A549 (cell line): ENCODE results near the gene MTCL1.
A peak's percentile ranks its signal among the peaks of the same experiment; 100 is the strongest.

Experiments used
- CBX2 ChIP-seq: fragments of 200-600 bp; sonication (generic); IDR thresholded peaks from 2 replicates; pipeline ENCODE4 v1.6.1; 2016; ENCODE audit warnings: low read depth, mild to moderate bottlenecking, borderline replicate concordance
- CTCF ChIP-seq: fragments of >200 bp; sonication (Bioruptor Twin); formaldehyde crosslinking; IDR thresholded peaks from 3 replicates; pipeline ENCODE4 v1.5.1; 2016
- EP300 ChIP-seq, 2 experiments: fragments of >200 bp; sonication (Bioruptor Twin); formaldehyde crosslinking; IDR thresholded peaks; 2 replicates in 1 of 2; 3 replicates in 1 of 2; pipeline ENCODE4 v1.6.1; 2016 to 2017
- FOSL2 ChIP-seq, 2 experiments: fragments of 450-650 bp in 1 of 2; fragments of >200 bp in 1 of 2; sonication (Bioruptor Twin) in 1 of 2; formaldehyde crosslinking; IDR thresholded peaks; 2 replicates each; pipeline versions ENCODE4 v1.5.0 to v1.6.1; 2016 to 2020; ENCODE audit warnings: mild to moderate bottlenecking in 1 of 2, moderate library complexity in 1 of 2
- JUNB ChIP-seq: fragments of >200 bp; sonication (Bioruptor Twin); formaldehyde crosslinking; IDR thresholded peaks from 2 replicates; pipeline ENCODE4 v1.6.1; 2016
- MAX ChIP-seq: IDR thresholded peaks from 2 replicates; pipeline ENCODE4 v1.6.1; 2012
- MYC ChIP-seq: IDR thresholded peaks from 2 replicates; pipeline ENCODE4 v1.6.1; 2012; ENCODE audit warnings: mild to moderate bottlenecking, inconsistent platforms, low read length, improper control_type of control experiment, borderline replicate concordance
- PBX3 ChIP-seq: IDR thresholded peaks from 2 replicates; pipeline ENCODE4 v1.6.1; 2012
- POLR2A ChIP-seq: IDR thresholded peaks from 2 replicates; pipeline ENCODE4 v1.6.1; 2012; ENCODE audit warnings: mild to moderate bottlenecking, low read length
- REST ChIP-seq: fragments of 200-600 bp; sonication (generic); IDR thresholded peaks from 2 replicates; pipeline ENCODE4 v1.6.1; 2016; ENCODE audit warnings: antibody characterized with exemption, mild to moderate bottlenecking, moderate library complexity
- RFX5 ChIP-seq: fragments of 450-650 bp; IDR thresholded peaks from 2 replicates; pipeline ENCODE4 v1.7.1; 2014; ENCODE audit warnings: antibody characterized with exemption, mild to moderate bottlenecking, moderate library complexity
- ZSCAN20 ChIP-seq: fragments of 250-450 bp; sonication (Bioruptor Pico); IDR thresholded peaks from 2 replicates; pipeline ENCODE4 v1.8.0; 2022; ENCODE audit warnings: mild to moderate bottlenecking, moderate library complexity
- TF ChIP-seq, protein P1 (sequence below): fragments of >200 bp; sonication (Bioruptor Twin); formaldehyde crosslinking; IDR thresholded peaks from 3 replicates; pipeline ENCODE4 v1.6.1; 2016

DNA sequence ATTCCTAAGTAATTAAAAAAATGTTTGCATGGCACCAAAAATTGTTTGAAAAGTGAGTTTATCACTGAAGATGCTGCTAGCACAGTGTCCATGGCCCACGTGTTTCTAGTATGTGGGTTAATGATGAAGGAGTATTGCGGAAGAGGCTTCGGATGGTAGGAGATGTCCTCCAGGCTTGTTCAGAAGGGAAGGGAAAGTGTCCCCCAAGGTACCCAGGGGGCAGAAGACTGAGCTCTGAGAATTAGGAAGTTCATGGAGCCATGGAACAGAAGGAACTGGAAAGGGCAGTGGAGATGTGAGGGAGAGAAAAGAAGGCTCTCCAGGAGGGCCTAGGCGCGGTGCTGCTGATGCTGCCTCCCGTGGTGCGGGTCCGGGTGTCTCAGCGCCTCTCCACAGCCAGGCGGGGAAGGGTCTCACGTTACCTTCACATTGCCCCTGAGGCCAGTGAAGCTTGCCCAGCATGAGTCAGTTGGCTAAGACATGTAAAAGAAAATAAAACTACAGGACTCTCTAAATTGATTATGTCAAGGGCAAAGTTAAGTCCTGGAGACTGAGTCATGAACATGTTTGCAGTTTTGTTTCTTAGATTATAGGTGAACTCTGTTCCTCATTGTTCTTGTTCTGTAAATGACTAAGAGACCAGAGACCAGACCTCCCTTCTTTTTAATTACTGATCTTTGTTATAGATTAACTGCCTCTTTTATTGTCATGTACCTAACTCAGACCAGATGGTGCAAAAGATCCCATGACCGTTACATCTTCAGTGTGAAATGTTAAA, 89.0 kb downstream of the MTCL1 start:
- TF ChIP-seq JUNB (peak; percentile 75), ZSCAN20 (CRISPR knock-in tag) (no peak), MAX (peak; percentile 67; the same call in 1 of the 2 replicates), EP300 (IDR thresholded peaks at IDR 0.05) (peak in 1 of 2 experiments; percentile 72; a peak in 4 of 5 replicates), POLR2A (no peak), FOSL2 (IDR thresholded peaks at IDR 0.05) (peak; percentile 50), FOSL2 (CRISPR knock-in tag; IDR thresholded peaks at IDR 0.05) (peak; percentile 51), CTCF (no peak), REST (no peak), RFX5 (no peak), PBX3 (no peak), CBX2 (no peak), MYC (no peak)
- TF ChIP-seq, protein P1, sequence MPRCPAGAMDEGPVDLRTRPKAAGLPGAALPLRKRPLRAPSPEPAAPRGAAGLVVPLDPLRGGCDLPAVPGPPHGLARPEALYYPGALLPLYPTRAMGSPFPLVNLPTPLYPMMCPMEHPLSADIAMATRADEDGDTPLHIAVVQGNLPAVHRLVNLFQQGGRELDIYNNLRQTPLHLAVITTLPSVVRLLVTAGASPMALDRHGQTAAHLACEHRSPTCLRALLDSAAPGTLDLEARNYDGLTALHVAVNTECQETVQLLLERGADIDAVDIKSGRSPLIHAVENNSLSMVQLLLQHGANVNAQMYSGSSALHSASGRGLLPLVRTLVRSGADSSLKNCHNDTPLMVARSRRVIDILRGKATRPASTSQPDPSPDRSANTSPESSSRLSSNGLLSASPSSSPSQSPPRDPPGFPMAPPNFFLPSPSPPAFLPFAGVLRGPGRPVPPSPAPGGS, result no peak
